HEK293T (cell line): ENCODE results near the gene HIVEP3.

Experiments
- CTCF ChIA-PET: fragments of 350-600 bp; formaldehyde crosslinking; extraction: SDS; loops from one replicate; lab custom pipeline; 2021; ENCODE audit warnings: antibody characterized with exemption, inconsistent platforms; lab: Yijun Ruan, JAX
- POLR2A ChIA-PET: fragments of 350-600 bp; formaldehyde crosslinking; extraction: SDS; loops from one replicate; lab custom pipeline; 2020; ENCODE audit warnings: antibody characterized with exemption, inconsistent platforms; lab: Yijun Ruan, JAX
- DNase-seq: peaks from one replicate; pipeline ENCODE4 v3.0.0; 2012; ENCODE audit warnings: mixed read lengths; ENCODE audit errors: extremely low spot score
- ARNT ChIP-seq: fragments of 450-650 bp; IDR thresholded peaks from 2 replicates; pipeline ENCODE4 v1.6.1; 2017; ENCODE audit warnings: mild to moderate bottlenecking
- BHLHE40 ChIP-seq: fragments of 450-650 bp; IDR thresholded peaks from 2 replicates; pipeline ENCODE4 v1.6.1; 2016; ENCODE audit warnings: mild to moderate bottlenecking, moderate library complexity, borderline replicate concordance
- CTBP1 ChIP-seq: fragments of 450-650 bp; IDR thresholded peaks from 2 replicates; pipeline ENCODE4 v1.6.1; 2016; ENCODE audit warnings: borderline replicate concordance
- ELF4 ChIP-seq: fragments of 450-650 bp; IDR thresholded peaks from 2 replicates; pipeline ENCODE4 v1.6.1; 2017; ENCODE audit warnings: antibody characterized with exemption
- FOXA1 ChIP-seq: fragments of 450-650 bp; IDR thresholded peaks from 2 replicates; pipeline ENCODE4 v1.6.1; 2016; ENCODE audit warnings: mild to moderate bottlenecking
- FOXK2 ChIP-seq: fragments of 450-650 bp; IDR thresholded peaks from 2 replicates; pipeline ENCODE4 v1.6.1; 2016; ENCODE audit warnings: mild to moderate bottlenecking
- FOXM1 ChIP-seq: fragments of 450-650 bp; IDR thresholded peaks from 2 replicates; pipeline ENCODE4 v1.6.1; 2017; ENCODE audit warnings: mild to moderate bottlenecking, borderline replicate concordance
- HDGF ChIP-seq: fragments of 450-650 bp; IDR thresholded peaks from 2 replicates; pipeline ENCODE4 v1.6.1; 2017; ENCODE audit warnings: antibody characterized with exemption, borderline replicate concordance
- L3MBTL2 ChIP-seq: fragments of 450-650 bp; conservative IDR thresholded peaks from 2 replicates; pipeline ENCODE4 v1.6.1; 2016; ENCODE audit warnings: mild to moderate bottlenecking
- LEF1 ChIP-seq: fragments of 450-650 bp; IDR thresholded peaks from 2 replicates; pipeline ENCODE4 v1.6.1; 2017; ENCODE audit warnings: mild to moderate bottlenecking, borderline replicate concordance
- NFRKB ChIP-seq: fragments of 450-650 bp; IDR thresholded peaks from 2 replicates; pipeline ENCODE4 v1.6.1; 2016; ENCODE audit warnings: mild to moderate bottlenecking, moderate library complexity
- SP1 ChIP-seq: fragments of 450-650 bp; IDR thresholded peaks from 2 replicates; pipeline ENCODE4 v1.6.1; 2017
- SUZ12 ChIP-seq: fragments of 450-650 bp; IDR thresholded peaks from 2 replicates; pipeline ENCODE4 v1.6.1; 2016; ENCODE audit warnings: mild to moderate bottlenecking
- TARDBP ChIP-seq: fragments of 450-650 bp; IDR thresholded peaks from 2 replicates; pipeline ENCODE4 v1.6.1; 2016
- ZNF384 ChIP-seq: fragments of 450-650 bp; IDR thresholded peaks from 2 replicates; pipeline ENCODE4 v1.6.1; 2016
- TF ChIP-seq, protein P1 (sequence below): fragments of 450-650 bp; IDR thresholded peaks from 2 replicates; pipeline ENCODE4 v1.6.1; 2016

The HIVEP3 gene

DNA sequence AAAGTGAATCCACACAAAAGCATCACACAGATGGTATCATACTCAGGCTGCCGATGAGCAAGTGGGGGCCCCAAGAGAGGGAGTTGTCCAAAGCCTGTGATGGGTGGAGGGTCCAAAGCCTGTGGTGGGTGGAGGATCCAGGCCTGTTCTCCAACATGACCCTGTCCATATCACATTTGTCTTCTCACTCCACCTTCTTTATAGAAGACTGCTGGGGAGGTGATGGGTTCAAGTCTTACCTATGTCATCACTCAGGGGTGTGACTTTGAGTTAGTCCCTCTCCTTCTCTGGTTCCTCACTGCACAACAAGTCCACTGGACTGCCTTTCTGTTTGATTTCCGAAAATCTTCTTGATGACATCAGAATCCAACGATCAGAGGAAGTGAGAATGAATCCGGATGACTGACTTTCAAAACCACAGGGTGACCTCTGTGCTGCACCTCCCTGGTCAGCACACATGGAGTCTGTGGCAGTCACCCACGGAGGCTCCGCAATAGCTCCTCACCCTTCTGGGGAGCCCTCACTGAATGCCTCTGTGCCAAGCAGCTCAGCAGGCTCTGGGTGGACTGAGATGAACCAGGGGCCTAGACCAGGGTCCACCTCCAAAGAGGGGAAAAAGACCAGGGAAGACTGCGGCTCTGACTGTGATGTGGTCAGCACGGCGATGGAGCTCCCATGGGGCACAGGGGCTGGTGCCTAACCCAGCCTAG lies 166.8 kb downstream of the HIVEP3 start:
- no peak for DNase-seq
- ChIA-PET POLR2A (no interaction called here), CTCF (no interaction called here)
- no peak for TF ChIP-seq ARNT
- TF ChIP-seq, protein P1, sequence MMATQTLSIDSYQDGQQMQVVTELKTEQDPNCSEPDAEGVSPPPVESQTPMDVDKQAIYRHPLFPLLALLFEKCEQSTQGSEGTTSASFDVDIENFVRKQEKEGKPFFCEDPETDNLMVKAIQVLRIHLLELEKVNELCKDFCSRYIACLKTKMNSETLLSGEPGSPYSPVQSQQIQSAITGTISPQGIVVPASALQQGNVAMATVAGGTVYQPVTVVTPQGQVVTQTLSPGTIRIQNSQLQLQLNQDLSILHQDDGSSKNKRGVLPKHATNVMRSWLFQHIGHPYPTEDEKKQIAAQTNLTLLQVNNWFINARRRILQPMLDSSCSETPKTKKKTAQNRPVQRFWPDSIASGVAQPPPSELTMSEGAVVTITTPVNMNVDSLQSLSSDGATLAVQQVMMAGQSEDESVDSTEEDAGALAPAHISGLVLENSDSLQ, result no peak
- no peak for TF ChIP-seq BHLHE40
- no peak for TF ChIP-seq SUZ12
- no peak for TF ChIP-seq FOXK2
- no peak for TF ChIP-seq HDGF
- no peak for TF ChIP-seq FOXM1
- TF ChIP-seq TARDBP, result no peak
- no peak for TF ChIP-seq LEF1
- TF ChIP-seq ELF4, result no peak
- TF ChIP-seq SP1, result no peak
- no peak for TF ChIP-seq ZNF384

DNA sequence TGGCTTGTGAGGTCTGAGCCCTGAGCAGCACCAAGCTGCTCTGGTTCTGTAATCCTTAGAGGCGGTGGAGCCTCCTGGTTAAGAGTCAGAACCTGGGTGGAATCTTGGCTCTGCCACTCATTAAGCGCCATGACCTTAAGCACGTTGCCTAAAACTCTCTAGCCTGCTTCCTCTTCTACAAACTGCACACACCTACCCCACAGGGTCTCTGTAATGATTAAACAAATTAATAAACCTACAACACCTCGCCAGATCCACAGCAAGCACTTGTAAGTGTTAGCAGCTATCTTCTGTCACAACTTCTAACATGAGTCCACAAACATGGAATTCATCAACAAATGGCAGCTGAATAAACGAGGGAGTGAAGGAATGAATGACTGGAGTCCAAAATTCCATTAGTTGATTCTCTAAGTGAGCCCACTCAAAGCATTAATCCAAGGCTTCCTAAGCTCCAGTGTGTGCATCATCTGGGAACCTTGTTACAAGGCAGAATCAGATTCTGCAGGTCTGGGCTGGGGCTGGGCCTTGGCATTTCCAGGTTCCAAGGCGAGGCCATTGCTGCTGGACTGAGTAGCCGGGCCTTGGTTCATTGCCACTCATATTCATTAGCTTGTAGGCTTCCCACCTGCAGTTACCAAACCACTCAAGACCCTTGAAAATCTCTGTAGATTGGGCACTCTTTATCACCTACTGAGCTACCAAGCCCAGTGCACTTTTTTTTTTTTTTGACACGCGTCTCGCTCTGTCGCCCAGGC lies 168.6 kb downstream of the HIVEP3 start:
- ChIA-PET CTCF (no interaction called here), POLR2A (no interaction called here)
- no peak for TF ChIP-seq SUZ12
- no peak for TF ChIP-seq L3MBTL2
- no peak for TF ChIP-seq FOXK2
- TF ChIP-seq ELF4, result no peak
- TF ChIP-seq FOXA1, result no peak
- TF ChIP-seq HDGF, result no peak
- TF ChIP-seq ZNF384, result no peak
- TF ChIP-seq NFRKB, result no peak
- TF ChIP-seq LEF1, result no peak
- no peak for TF ChIP-seq SP1
- no peak for TF ChIP-seq TARDBP
- no peak for DNase-seq

- no peak for DNase-seq
- ChIA-PET CTCF (no interaction called here), POLR2A (no interaction called here)
- TF ChIP-seq HDGF (no peak), ZNF384 (no peak), SP1 (no peak), TARDBP (no peak), BHLHE40 (no peak), ELF4 (no peak), FOXA1 (no peak), SUZ12 (no peak), FOXK2 (no peak), NFRKB (no peak), CTBP1 (no peak), LEF1 (no peak), FOXM1 (no peak), ARNT (no peak)
- TF ChIP-seq, protein P1, result no peak
Measured at GRCh38 chr1:41745022-41745421, 173.7 kb downstream of the HIVEP3 start.

GRCh38 chr1:41743366-41743765 lies 175.4 kb downstream of the HIVEP3 start:
- ChIA-PET CTCF (no interaction called here), POLR2A (no interaction called here)

DNA sequence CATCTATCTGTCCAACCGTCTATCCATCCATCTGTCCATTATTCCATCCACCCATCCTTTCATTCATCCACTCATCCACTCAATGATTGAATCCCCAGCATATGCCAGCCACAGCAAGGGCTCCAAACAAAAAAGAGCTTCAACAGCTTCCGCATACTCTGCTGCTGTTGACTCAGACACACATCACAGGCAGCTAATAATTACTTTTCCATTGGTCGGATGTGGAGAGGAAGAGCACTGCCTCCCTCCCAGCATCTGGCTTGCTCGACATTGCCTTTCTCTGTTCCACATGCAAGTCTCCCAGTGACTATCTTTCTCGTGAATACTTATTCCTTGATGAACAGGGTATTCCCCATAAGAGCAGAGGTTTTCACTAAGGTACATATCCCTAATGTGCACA lies 176.5 kb downstream of the HIVEP3 start:
- POLR2A ChIA-PET, result no interaction called here
- DNase-seq, result no peak
- CTCF ChIA-PET, result no interaction called here
- TF ChIP-seq L3MBTL2 (no peak), SP1 (no peak), LEF1 (no peak), ZNF384 (no peak), FOXM1 (no peak), FOXK2 (no peak), SUZ12 (no peak), ARNT (no peak), BHLHE40 (no peak), FOXA1 (no peak), NFRKB (no peak), HDGF (no peak)

More at GRCh38 chr1:41743366-41743765, 175.4 kb downstream of the HIVEP3 start:
- TF ChIP-seq FOXK2 (no peak), NFRKB (no peak), BHLHE40 (no peak), ELF4 (no peak), SUZ12 (no peak), FOXA1 (no peak), L3MBTL2 (no peak), FOXM1 (no peak), ARNT (no peak), ZNF384 (no peak), HDGF (no peak), SP1 (no peak), LEF1 (no peak), CTBP1 (no peak), TARDBP (no peak)
- TF ChIP-seq, protein P1, result no peak
- no peak for DNase-seq

GRCh38 chr1:41741244-41741643 lies 177.5 kb downstream of the HIVEP3 start:
- ChIA-PET POLR2A (no interaction called here), CTCF (no interaction called here)
- TF ChIP-seq, protein P1, result no peak
- no peak for TF ChIP-seq HDGF
- no peak for TF ChIP-seq FOXA1
- TF ChIP-seq ELF4, result no peak
- TF ChIP-seq L3MBTL2, result no peak
- no peak for TF ChIP-seq LEF1
- TF ChIP-seq TARDBP, result no peak
- no peak for TF ChIP-seq NFRKB
- TF ChIP-seq SUZ12, result no peak
- no peak for TF ChIP-seq FOXK2
- no peak for TF ChIP-seq BHLHE40
- no peak for TF ChIP-seq CTBP1
- no peak for TF ChIP-seq ZNF384
- DNase-seq, result no peak
